HEK293 (cell line): ENCODE measurements around the gene RNF19B.

Source experiments
- CTCF ChIA-PET: fragments of 350-600 bp; formaldehyde crosslinking; extraction: SDS; loops from one replicate; lab custom pipeline; 2021; ENCODE audit warnings: antibody characterized with exemption; lab: Yijun Ruan, JAX
- POLR2A ChIA-PET: fragments of 300-600 bp; formaldehyde crosslinking; extraction: SDS; loops from one replicate; lab custom pipeline; 2020; ENCODE audit warnings: antibody characterized with exemption, inconsistent platforms; lab: Yijun Ruan, JAX
- H3K27ac ChIP-seq: fragments of 200-500 bp; sonication (Bioruptor generic); 2 replicates; pipeline ENCODE4 v1.5.1; 2014; ENCODE audit warnings: low read depth, low read length, control low read depth, inconsistent platforms; ENCODE audit errors: extremely low read depth
- H3K36me3 ChIP-seq, 2 experiments: fragments of 200-500 bp in 1 of 2; sonication (Bioruptor generic) in 1 of 2; 1 replicate in 1 of 2; 2 replicates in 1 of 2; pipeline ENCODE4 v1.5.1; 2014 to 2017; ENCODE audit warnings: inconsistent platforms in 2 of 2, low read length in 2 of 2; ENCODE audit not compliant: control insufficient read depth in 2 of 2, insufficient read depth in 1 of 2
- H3K4me1 ChIP-seq: fragments of 200-500 bp; sonication (Bioruptor generic); 2 replicates; pipeline ENCODE4 v1.5.1; 2014; ENCODE audit warnings: mild to moderate bottlenecking, low read length, inconsistent platforms; ENCODE audit not compliant: control insufficient read depth, insufficient read depth
- H3K4me3 ChIP-seq: 2 replicates; pipeline ENCODE4 v1.5.1; 2011; ENCODE audit warnings: low read depth, mild to moderate bottlenecking, control low read depth, low read length, moderate library complexity
- H3K9me3 ChIP-seq: fragments of 200-500 bp; sonication (Bioruptor generic); 2 replicates; pipeline ENCODE4 v1.5.1; 2014; ENCODE audit warnings: low read depth, low read length, inconsistent platforms; ENCODE audit not compliant: control insufficient read depth, insufficient read depth
- BCL11A ChIP-seq: fragments of 450-650 bp; formaldehyde crosslinking; IDR thresholded peaks from 2 replicates; pipeline ENCODE4 v1.5.1; 2016; ENCODE audit warnings: low read depth, missing biosample characterization, missing genetic modification characterization
- ELK4 ChIP-seq: IDR thresholded peaks from 2 replicates; pipeline ENCODE4 v1.6.1; 2011; ENCODE audit warnings: mild to moderate bottlenecking, low read depth, low read length, borderline replicate concordance
- GLIS1 ChIP-seq: fragments of 450-650 bp; formaldehyde crosslinking; IDR thresholded peaks from 2 replicates; pipeline ENCODE4 v1.5.1; 2016; ENCODE audit warnings: missing biosample characterization, missing genetic modification characterization
- KLF1 ChIP-seq: fragments of 450-650 bp; formaldehyde crosslinking; IDR thresholded peaks from 2 replicates; pipeline ENCODE4 v1.5.1; 2016; ENCODE audit warnings: missing biosample characterization, missing genetic modification characterization
- ZBTB17 ChIP-seq: fragments of 450-650 bp; formaldehyde crosslinking; IDR thresholded peaks from 2 replicates; pipeline ENCODE4 v1.5.1; 2016; ENCODE audit warnings: missing biosample characterization, missing genetic modification characterization
- ZBTB26 ChIP-seq: fragments of 450-650 bp; formaldehyde crosslinking; optimal IDR thresholded peaks from 2 replicates; pipeline ENCODE3; 2016; ENCODE audit warnings: missing biosample characterization, mild to moderate bottlenecking, missing genetic modification characterization
- ZBTB7A ChIP-seq: fragments of 450-650 bp; formaldehyde crosslinking; IDR thresholded peaks from 2 replicates; pipeline ENCODE4 v1.5.1; 2016; ENCODE audit warnings: low read depth, missing biosample characterization, missing genetic modification characterization
- ZFP3 ChIP-seq: fragments of 450-650 bp; formaldehyde crosslinking; IDR thresholded peaks from 2 replicates; pipeline ENCODE4 v1.5.1; 2016; ENCODE audit warnings: low read depth, missing biosample characterization, missing genetic modification characterization
- ZNF140 ChIP-seq: fragments of 450-650 bp; formaldehyde crosslinking; IDR thresholded peaks from 2 replicates; pipeline ENCODE4 v1.5.1; 2016; ENCODE audit warnings: missing biosample characterization, missing genetic modification characterization
- ZNF18 ChIP-seq: fragments of 450-650 bp; formaldehyde crosslinking; IDR thresholded peaks from 2 replicates; pipeline ENCODE4 v1.5.1; 2016; ENCODE audit warnings: missing biosample characterization, missing genetic modification characterization
- ZNF362 ChIP-seq: fragments of 450-650 bp; formaldehyde crosslinking; IDR thresholded peaks from 2 replicates; pipeline ENCODE4 v1.5.1; 2016; ENCODE audit warnings: missing biosample characterization, missing genetic modification characterization
- ZNF366 ChIP-seq: fragments of 450-650 bp; formaldehyde crosslinking; conservative IDR thresholded peaks from 2 replicates; pipeline ENCODE4 v1.5.1; 2016; ENCODE audit warnings: missing biosample characterization, missing genetic modification characterization
- ZNF394 ChIP-seq: fragments of 450-650 bp; formaldehyde crosslinking; IDR thresholded peaks from 2 replicates; pipeline ENCODE4 v1.5.1; 2016; ENCODE audit warnings: missing biosample characterization, missing genetic modification characterization, mild to moderate bottlenecking, moderate library complexity, borderline replicate concordance
- ZNF529 ChIP-seq: fragments of 450-650 bp; formaldehyde crosslinking; IDR thresholded peaks from 2 replicates; pipeline ENCODE4 v1.5.1; 2017; ENCODE audit warnings: missing genetic modification characterization, missing biosample characterization; ENCODE audit not compliant: insufficient replicate concordance
- ZNF664 ChIP-seq: fragments of 450-650 bp; formaldehyde crosslinking; IDR thresholded peaks from 2 replicates; pipeline ENCODE4 v1.5.1; 2016; ENCODE audit warnings: missing biosample characterization, missing genetic modification characterization
- ZSCAN30 ChIP-seq: fragments of 450-650 bp; IDR thresholded peaks from 2 replicates; pipeline ENCODE4 v1.5.1; 2018; ENCODE audit warnings: missing biosample characterization, mild to moderate bottlenecking, missing genetic modification characterization, moderate library complexity
- ZSCAN5A ChIP-seq: fragments of 450-650 bp; formaldehyde crosslinking; IDR thresholded peaks from 2 replicates; pipeline ENCODE4 v1.5.1; 2016; ENCODE audit warnings: missing biosample characterization, missing genetic modification characterization

Gene RNF19B

GRCh38 chr1:32891630-32892029 is 73.0 kb downstream of the RNF19B start:
- TF ChIP-seq ZNF664 (tag by site-specific recombination), result peak; percentile 81; the same call in 1 of the 2 replicates
- no peak for TF ChIP-seq KLF1 (tag by site-specific recombination)
- TF ChIP-seq, all 188 proteins: peak for 1
- POLR2A ChIA-PET, result no interaction called here
- no peaks in the 10 kb centered on the region for H3K36me3 ChIP-seq
- H3K4me3 ChIP-seq, result no peak overlapping the region
- H3K9me3 ChIP-seq, result no peaks in the 10 kb centered on the region
- H3K27ac ChIP-seq, result no peak overlapping the region
- no peaks in the 10 kb centered on the region for H3K4me1 ChIP-seq
- CTCF ChIA-PET, result interaction anchor here (0.6 to 4.9 kb wide), 7 partner anchors 9 to 592 kb away, joined by 3 to 50 read pairs (median 3); no protein-coding TSS in a partner anchor

- POLR2A ChIA-PET, result no interaction called here
- Histone ChIP-seq H3K4me1 (no peaks in the 10 kb centered on the region), H3K9me3 (no peaks in the 10 kb centered on the region), H3K36me3 (no peaks in the 10 kb centered on the region), H3K27ac (no peak overlapping the region)
- TF ChIP-seq BCL11A (no peak), ZFP3 (no peak), ZBTB17 (tag by site-specific recombination) (no peak), ZSCAN5A (tag by site-specific recombination) (no peak), ZBTB26 (tag by site-specific recombination) (no peak), ELK4 (no peak), ZNF362 (tag by site-specific recombination) (no peak), ZNF394 (tag by site-specific recombination) (no peak), GLIS1 (tag by site-specific recombination) (no peak), ZSCAN30 (tag by site-specific recombination) (no peak), ZBTB7A (no peak), ZNF529 (no peak), ZNF18 (tag by site-specific recombination) (no peak), ZNF140 (tag by site-specific recombination) (no peak), ZNF366 (tag by site-specific recombination) (no peak)
- TF ChIP-seq, all 188 proteins: peak for 0
- H3K4me3 ChIP-seq, result no peak overlapping the region
- CTCF ChIA-PET, result interaction anchor here (0.6 to 4.9 kb wide), 6 partner anchors 9 to 592 kb away, joined by 3 to 50 read pairs (median 4); no protein-coding TSS in a partner anchor
These were observed 73.4 kb downstream of the RNF19B start for GRCh38 chr1:32891241-32891570.
